Osteoblast (primary cell): ENCODE measurements around the gene CNGA3. TPM values are rescaled to one million over a fixed set of nuclear protein-coding genes. Genes with fewer than 3 reads are reported as not detected.

Source experiments
- DNase-seq: peaks from one replicate; pipeline ENCODE4 v3.0.0; 2011; ENCODE audit warnings: low spot score, mixed read lengths; ENCODE audit not compliant: insufficient read length; ENCODE audit errors: missing footprints
- H2AFZ ChIP-seq: 2 replicates; pipeline ENCODE4 v1.6.0; 2011; ENCODE audit warnings: mild to moderate bottlenecking, low read length
- H3K27ac ChIP-seq: 2 replicates; pipeline ENCODE4 v1.5.1; 2011; ENCODE audit warnings: mild to moderate bottlenecking, low read depth, low read length, moderate library complexity
- H3K27me3 ChIP-seq: 2 replicates; pipeline ENCODE4 v1.6.0; 2012; ENCODE audit warnings: mild to moderate bottlenecking, control low read depth, inconsistent platforms, low read length, moderate library complexity; ENCODE audit not compliant: insufficient read depth
- H3K36me3 ChIP-seq: 2 replicates; pipeline ENCODE4 v1.5.1; 2011; ENCODE audit warnings: mild to moderate bottlenecking, low read length, control low read depth, moderate library complexity; ENCODE audit not compliant: insufficient read depth
- H3K4me1 ChIP-seq: 2 replicates; pipeline ENCODE4 v1.5.1; 2011; ENCODE audit warnings: mild to moderate bottlenecking, low read length, control low read depth, moderate library complexity; ENCODE audit not compliant: insufficient read depth
- H3K4me2 ChIP-seq: 2 replicates; pipeline ENCODE4 v1.6.0; 2011; ENCODE audit warnings: mild to moderate bottlenecking, low read length; ENCODE audit not compliant: insufficient read depth
- H3K4me3 ChIP-seq: fragments of 200-600 bp; sonication (generic); 3 replicates; pipeline ENCODE4 v1.5.1; 2012; ENCODE audit warnings: mild to moderate bottlenecking, low read length, inconsistent platforms; ENCODE audit not compliant: insufficient read depth
- H3K79me2 ChIP-seq: 2 replicates; pipeline ENCODE4 v1.6.0; 2012; ENCODE audit warnings: mild to moderate bottlenecking, low read length, control low read depth, inconsistent platforms; ENCODE audit not compliant: insufficient read depth
- H3K9me3 ChIP-seq: 2 replicates; pipeline ENCODE4 v1.5.1; 2011; ENCODE audit warnings: low read depth, low read length, control low read depth
- H4K20me1 ChIP-seq: 2 replicates; pipeline ENCODE4 v1.6.0; 2012; ENCODE audit warnings: mild to moderate bottlenecking, low read length, control low read depth; ENCODE audit not compliant: insufficient read depth
- CTCF ChIP-seq: IDR thresholded peaks from 2 replicates; pipeline ENCODE4 v1.5.1; 2011; ENCODE audit warnings: mild to moderate bottlenecking, low read depth, low read length, moderate library complexity; ENCODE audit errors: extremely low read depth
- total RNA-seq: library from RNA; depleted of rRNA; stranded (reverse); fragments of >200 nt; gene quantifications from 2 replicates; pipeline ENCODE4 v1.2.3, GENCODE V29; 2012

The CNGA3 gene
- 0.29 and 0.36 TPM in 2 replicates for total RNA-seq

- Histone ChIP-seq H3K4me2 (peak within 1 kb of the TSS; percentile 60), H3K27ac (no peak within 1 kb of the TSS), H3K36me3 (no peaks in the 10 kb centered on the region), H3K9me3 (no peaks in the 10 kb centered on the region), H3K4me1 (no peaks in the 10 kb centered on the region), H3K79me2 (no peaks in the 10 kb centered on the region), H4K20me1 (no peaks in the 10 kb centered on the region), H3K4me3 (peak within 1 kb of the TSS; percentile 68), H3K27me3 (peaks cover 70% of the 10 kb centered on the region), H2AFZ (peak within 1 kb of the TSS; percentile 74)
- peak; percentile 94 for DNase-seq
- TF ChIP-seq CTCF: no peak
Observed at GRCh38 chr2:98346311-98347236, at the start of gene CNGA3. Gene CNGA3 (plus strand): TSS chr2:98346456. CDS start chr2:98369976, 23,520 bp downstream.

- H4K20me1 ChIP-seq: no peaks in the 10 kb centered on the region
- no peak overlapping the region for H3K27ac ChIP-seq
Observed at GRCh38 chr2:98297817-98298682, 48.2 kb upstream of the CNGA3 start.

GRCh38 chr2:98298683-98299164 is 47.5 kb upstream of the CNGA3 start:
- Histone ChIP-seq H3K27me3 (peaks cover 10% of the 10 kb centered on the region), H3K27ac (no peak overlapping the region), H3K36me3 (no peaks in the 10 kb centered on the region), H3K4me2 (no peak overlapping the region), H4K20me1 (no peaks in the 10 kb centered on the region), H3K9me3 (no peaks in the 10 kb centered on the region), H3K79me2 (no peaks in the 10 kb centered on the region), H3K4me3 (no peak overlapping the region), H2AFZ (no peak overlapping the region), H3K4me1 (no peaks in the 10 kb centered on the region)
- peak; percentile 37 for DNase-seq
- TF ChIP-seq CTCF: no peak

More at GRCh38 chr2:98297817-98298682, 48.2 kb upstream of the CNGA3 start:
- peaks cover 10% of the 10 kb centered on the region for H3K27me3 ChIP-seq
- H3K79me2 ChIP-seq: no peaks in the 10 kb centered on the region
- H3K9me3 ChIP-seq: no peaks in the 10 kb centered on the region
- no peak overlapping the region for H2AFZ ChIP-seq
- TF ChIP-seq CTCF: no peak
- H3K4me1 ChIP-seq: no peaks in the 10 kb centered on the region
- H3K36me3 ChIP-seq: no peaks in the 10 kb centered on the region
- no peak overlapping the region for H3K4me3 ChIP-seq
- H3K4me2 ChIP-seq: no peak overlapping the region
- no peak for DNase-seq
